Measurements from ENCODE around the gene DCLK2. TPM values are rescaled to one million over a fixed set of nuclear protein-coding genes. Genes with fewer than 3 reads are reported as not detected.

Gene DCLK2
- total RNA-seq, 1 experiment from 2014 or later, result 13.5 TPM

DNA sequence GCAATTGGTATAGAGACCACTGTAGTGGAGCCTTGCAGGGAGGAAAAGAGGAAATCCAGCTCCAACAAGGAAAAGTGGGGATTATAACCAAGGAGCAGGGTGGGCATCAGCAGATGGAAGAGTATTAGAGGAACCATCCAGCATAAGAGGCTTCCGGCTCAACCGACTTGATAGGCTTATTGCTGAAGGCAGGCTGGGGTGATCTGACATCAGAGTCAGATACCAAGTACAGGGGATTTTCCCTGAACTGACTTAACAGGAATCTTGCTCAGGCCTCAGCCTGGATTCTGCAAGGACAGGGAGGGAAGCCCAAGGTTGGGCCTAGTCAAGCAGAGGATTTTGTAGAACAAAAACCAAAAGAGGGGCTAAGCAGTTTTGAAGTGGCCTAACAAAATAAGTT lies 129.6 kb downstream of the DCLK2 start:
- no peak for DNase-seq (ENCODE audit: low read depth)

DNA sequence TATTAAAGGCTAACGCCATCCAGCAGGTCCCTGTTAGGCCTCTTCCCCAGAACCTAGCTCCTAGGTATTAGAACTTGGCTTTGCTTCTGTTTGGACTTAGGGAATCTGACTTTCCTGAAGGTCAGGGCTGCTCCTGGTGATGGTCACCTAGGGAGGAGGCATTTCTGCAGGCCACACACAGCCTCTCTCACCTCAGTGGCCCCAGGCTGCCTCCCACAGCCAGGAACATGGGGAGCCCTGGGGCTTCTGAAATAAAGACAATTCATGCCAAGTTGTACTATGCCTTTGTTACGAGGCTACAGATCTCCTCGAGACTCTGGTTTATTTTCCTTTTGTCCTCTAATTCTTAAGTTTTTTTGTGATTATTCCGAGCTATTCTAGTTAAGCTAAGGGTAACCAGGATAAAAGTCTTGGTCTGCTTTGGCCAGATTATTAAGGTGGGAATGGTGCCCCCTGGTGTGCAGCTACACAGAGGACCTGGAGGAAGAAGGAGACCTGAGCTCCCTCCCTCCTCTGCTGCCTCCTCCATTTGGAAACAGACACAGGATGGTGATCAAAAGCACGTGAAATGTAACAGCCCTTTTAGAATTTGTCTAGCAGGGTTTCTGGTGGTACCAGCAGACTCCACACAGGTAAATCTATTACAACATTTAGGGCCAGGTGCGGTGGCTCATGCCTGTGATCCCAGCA lies 131.0 kb downstream of the DCLK2 start:
- DNase-seq (ENCODE audit: low read depth), result peak; percentile 48

DNA sequence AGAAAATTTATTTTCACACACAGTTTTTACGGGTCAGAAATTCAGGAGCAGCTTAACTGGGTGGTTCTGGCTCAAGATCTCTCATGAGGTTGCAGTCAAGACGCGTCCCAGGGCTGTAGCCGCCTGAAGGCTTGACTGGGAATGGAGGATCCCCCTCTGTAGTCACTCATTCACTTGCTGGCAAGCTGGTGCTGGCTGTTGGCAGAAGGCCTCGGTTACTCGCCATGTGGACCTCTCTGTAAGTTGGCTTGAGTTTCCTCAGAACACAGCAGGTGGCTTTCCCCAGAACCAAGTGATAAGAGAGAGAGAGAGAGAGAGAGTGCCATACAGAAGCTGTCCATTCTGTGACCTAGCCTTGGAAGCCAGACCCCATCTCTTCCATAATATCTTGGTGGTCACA lies 132.8 kb downstream of the DCLK2 start:
- DNase-seq (ENCODE audit: low read depth), result no peak

DNA sequence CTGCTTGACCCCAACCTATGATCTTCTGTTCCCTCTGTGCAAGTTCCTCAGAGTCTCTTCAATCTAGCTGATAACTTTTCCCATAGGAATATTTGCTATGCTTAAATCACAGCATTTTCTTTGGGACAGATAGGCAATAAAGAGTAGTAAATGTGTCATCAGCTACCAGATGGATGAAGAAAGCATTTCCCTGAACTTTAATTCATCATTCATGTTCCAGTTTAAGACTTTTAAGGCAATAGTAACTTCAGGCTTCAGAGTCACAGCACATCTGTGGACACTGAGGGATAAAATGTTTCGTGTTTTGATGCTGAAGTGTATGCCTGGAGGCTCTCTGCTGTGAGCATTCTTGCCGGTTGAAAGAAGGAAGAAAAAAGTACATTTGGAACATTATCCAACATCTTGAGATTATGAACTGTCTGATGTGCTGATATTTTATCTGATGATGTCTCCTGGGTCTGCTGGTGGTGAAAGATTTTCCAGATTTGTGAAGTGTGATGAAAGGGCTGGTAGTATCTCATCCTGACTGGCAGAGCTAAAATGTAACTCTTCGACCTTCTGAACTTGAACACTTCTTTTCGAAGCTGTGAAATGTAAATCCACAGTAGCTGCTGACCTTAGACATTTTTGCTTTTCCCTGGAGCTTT lies 133.7 kb downstream of the DCLK2 start:
- no peak for DNase-seq (ENCODE audit: low read depth)

DNA sequence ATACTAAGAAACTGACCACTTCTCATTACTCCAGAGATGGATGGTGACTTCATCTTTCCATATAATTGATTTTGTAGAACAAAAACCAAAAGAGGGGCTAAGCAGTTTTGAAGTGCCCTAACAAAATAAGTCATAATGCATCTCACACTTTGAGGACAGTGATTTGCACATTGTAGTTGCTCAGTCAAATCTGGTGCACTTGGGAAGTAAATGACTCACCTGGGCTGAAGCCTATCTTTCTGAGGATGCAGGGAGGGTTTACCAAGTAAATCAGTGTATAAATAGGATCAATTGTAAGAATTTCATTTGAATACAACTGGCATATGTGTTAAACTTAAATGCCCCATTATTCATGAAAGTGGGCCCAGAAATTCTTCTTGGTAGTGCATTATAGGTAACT lies 134.2 kb downstream of the DCLK2 start:
- no peak for DNase-seq (ENCODE audit: low read depth)

DNA sequence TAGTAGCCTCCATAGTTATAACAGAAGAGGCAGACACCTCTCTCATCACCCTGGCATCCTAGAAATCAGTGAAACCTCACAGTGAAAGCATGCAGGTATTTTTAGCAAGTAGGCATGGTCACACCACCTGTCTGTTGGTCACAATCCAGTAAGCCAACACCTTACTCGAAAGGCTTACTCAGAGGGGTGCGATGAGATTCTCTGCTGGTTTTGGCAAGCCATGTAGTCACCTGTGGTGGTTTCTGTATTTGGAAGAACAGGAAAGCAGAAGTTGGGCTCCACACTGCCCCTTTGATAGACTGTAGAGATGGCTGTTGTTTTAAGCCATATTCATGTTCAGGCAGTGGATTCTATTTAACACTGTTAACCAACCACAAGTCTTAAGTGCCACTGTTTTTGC lies 134.7 kb downstream of the DCLK2 start:
- DNase-seq (ENCODE audit: low read depth), result no peak

DNA sequence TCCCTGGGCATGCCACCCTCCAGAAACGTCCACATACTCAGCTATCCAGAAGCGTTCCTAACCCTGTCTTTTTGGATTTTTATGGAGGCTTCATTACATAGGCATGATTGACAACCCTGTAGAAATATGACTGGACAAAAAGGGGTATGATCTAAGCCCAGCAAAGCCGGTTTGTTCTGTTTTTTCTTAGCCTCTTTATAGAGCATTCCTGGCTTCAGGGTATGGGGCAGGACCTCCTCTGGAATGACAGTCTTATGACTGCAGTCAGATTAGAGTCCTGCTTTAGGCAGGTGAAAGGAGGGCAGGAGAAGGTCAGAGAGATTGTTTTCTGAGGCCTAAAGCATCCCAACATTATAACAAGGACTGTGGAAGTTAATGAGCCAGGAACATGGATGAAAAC lies 137.4 kb downstream of the DCLK2 start:
- DNase-seq (ENCODE audit: low read depth), result no peak

DNA sequence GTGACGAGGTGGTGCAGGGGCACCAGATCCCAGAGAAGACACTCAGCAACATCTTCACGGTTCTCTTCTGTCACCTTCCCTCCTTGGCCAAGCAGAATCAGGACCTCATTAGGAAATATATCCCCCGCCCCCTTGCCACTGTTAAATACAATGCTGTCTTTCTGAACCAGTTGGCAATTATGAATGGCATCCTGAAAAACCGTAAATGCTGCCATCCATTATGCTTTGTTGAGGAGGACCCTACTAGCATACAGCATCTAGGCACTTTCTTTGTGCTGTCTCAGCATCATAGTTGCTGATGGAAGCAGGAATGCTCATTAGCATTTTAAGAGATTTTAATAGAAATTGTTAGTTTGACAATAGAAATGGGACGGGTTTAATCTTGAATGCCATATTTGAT lies 138.5 kb downstream of the DCLK2 start:
- DNase-seq (ENCODE audit: low read depth), result no peak

DNA sequence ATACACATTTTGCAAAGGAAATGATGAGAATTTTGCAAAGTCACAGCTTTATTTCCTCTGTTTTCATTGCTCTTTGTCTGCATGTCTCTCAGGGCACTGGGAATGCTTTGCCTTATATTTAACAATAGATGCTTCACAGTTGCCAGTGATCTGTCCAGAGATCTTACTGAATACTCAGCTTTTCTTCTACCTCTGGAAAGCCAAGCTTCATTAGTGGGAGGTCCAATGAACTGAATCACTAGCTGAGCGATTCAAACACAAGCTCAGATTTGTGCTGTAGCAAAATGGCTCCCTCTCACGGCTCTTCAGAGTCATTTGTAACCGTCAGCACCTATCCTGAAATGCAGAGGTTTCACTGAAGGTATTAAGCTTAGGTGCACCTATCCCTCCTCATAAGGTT lies 138.9 kb downstream of the DCLK2 start:
- DNase-seq (ENCODE audit: low read depth), result peak; percentile 59

DNA sequence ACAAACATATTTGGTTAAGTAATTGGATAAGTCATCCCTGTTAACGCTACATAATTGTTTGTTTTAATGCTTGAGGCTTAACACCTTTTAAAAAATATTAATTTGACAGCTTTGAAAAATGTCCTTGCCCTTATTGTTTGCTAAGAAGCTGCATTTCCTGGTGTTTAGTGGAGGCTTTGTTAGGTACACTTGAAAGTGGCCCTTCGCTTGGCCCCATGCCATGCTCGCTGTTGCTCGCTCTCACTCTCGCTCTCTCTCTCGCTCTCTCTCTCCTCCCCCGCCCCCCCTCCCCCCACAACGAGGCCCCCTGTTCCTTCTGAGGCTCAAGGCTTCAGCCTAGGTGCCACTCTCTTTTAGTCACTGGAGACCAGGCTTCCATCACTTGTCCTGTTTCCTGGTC lies 139.6 kb downstream of the DCLK2 start:
- DNase-seq (ENCODE audit: low read depth), result no peak

DNA sequence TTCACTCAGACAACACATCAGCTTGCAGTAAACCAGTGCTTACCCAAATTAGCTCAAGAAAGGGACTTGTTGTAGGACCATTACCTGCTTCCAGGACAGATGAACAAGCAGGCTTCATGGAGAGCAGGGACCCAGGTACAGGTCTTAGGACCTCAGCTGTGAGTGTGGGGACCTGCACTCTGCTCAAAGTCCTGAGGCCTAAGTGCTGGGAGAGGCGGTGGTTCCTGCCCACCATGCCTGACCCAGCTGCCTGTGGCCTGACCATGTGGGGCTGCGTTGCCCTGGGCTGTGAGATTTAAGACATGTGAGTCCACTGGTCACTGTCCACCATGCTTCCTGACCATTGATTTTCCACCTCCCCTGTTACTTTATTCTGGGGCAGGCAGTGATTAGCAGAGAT lies 140.2 kb downstream of the DCLK2 start:
- no peak for DNase-seq (ENCODE audit: low read depth)

DNA sequence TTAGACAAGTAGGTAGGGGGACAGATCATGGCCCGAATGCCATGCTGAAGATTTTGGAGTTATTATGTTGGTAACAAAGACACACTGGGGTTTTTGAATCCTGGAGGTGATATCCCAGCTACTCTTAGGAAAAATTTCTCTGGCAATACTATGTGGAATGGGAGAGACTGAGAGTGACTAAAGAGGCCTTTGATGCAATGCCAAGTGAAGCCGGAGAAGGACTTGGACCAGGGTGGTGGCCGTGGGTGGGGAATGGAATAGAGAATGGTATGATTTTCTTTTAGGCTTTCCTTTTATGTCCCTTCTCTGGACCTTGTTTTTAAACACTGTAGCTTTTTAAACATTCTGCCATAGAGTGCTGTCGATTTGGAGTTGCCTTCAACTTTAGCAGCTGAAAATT lies 141.6 kb downstream of the DCLK2 start:
- DNase-seq (ENCODE audit: low read depth), result no peak

DNA sequence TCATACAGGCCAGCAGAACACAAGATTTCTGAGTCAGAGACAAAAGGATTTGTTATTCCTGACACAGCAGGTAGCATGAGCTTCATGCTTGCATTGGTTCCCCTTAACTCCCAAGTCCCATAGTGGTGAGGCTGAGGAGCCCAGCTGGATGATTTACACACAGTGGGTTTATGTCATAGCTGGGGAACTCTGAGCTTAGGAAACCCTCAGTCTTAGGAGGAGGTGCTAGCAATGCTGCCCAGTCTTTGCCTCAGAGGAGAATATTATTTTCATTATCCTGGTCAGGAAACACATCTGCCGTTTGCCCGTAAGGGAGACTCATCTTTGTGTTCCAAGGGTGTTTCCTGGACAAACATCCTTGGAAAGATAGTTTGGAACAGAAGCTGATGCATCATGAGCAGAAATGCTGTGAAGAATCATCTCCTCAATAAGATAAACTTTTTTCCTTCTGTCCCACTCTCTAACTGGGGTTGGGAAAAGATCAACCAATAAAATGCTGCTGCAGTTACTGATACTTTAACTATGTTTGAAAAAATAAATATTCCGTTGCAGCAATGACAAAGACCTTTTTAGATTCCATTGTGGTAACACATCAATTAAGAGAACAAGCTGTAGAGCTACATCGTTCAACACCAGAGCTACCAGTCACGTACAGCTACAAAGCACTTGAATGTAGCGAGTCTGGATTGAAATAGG lies 146.8 kb downstream of the DCLK2 start:
- peak; percentile 89 for DNase-seq (ENCODE audit: low read depth)

DNA sequence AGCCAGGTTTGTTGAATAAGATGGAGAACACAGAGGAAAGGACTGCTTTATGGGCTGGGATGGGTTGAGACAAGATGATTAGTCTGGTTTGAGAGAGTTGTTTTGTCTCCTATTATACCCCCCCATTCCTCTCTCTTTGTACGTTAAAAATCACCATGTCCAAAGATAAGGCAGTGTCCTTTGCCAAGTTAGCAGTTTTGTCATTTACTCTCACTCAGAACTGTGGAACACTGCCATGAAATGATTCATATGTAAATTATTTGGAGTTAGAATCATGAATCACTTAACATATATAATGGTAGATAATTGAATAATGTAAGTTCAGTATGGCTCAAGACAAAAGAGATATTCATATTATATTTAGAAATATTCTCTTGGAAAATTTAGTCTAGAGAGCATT lies 151.3 kb downstream of the DCLK2 start:
- peak; percentile 64 for DNase-seq (ENCODE audit: low read depth)

DNA sequence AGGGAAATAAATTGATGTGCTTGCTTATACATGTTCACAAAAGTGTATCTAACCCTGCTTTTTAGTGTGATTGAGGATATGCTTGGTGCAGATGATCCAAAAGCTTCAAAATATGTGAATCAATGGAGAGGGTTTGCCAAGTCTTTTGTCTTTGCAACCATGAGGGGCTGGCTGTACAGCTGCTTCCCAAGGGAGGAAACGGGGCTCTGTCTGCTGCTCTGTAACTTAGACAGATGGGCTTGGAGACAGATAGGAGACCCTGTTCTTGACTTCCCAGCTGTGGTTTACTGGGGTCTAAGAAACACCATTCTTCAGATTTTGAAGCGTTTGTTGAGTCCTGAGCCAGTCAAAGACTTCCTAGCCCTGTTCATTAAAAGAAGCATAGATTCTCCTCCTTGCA lies 152.3 kb downstream of the DCLK2 start:
- no peak for DNase-seq (ENCODE audit: low read depth)

DNA sequence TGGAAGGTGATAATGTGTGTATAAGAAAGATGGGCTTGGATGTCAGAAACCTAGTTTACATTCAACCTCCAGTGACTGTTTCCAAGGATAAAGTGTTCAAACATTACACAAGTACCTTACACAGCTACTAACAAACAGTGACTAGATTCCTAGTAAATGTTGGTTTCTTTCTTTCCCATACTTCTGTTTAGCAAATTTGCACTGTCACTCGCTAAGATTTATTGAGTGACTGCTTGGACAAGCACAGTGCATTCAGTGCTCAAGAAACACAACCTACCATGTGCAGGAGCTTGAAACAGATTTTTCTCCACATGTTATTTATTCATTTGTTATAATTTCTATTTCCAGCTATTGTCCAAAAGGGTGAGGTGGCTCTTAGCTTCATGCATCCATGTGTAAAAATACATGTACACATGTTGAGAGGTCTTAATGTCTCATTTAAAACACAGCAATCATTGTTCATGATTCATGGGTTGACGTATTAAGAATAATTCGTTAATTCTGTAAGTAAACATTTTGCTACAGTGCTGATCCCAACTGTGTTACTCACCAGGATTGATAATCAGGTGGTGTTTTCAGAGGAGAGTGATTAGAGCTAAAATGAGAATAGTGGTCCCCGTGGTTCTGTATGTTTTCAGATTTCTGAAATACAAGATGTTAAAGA lies 153.0 kb downstream of the DCLK2 start:
- DNase-seq (ENCODE audit: low read depth), result no peak

DNA sequence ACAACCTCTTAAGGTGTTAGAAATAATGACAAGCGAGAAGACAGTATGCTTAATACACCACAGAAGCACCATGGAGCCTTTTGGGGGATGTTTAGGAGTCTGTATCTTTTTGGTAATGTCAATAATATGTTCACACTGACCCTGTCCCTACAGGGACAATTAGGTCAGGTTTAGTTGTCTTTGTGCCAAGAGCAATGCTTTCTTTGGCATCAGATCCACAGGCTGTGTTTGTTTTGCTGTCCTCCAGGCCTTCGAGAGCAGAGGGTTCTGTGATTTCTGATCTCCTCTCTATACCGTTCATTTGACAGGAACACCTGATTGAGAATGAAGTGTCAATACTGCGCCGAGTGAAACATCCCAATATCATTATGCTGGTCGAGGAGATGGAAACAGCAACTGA lies 153.8 kb downstream of the DCLK2 start:
- no peak for DNase-seq (ENCODE audit: low read depth)

DNA sequence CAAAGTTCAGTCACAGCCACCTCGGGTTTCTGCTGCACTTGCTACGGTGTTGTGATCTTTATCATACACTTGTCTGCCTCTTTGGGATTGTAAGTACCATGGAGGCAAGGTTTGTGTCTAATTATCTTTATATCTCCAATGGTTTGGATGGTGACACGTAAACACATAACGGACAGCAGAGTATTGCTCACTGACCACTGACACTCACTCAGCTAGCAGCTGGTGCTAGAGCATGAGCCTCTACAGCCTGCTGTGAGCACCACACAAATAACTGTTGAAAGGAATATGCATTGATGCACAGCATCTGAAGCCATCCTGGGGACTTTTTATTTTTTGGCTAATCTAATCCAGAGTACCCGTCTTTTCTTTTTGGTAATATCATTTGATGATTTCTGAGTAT lies 156.0 kb downstream of the DCLK2 start:
- no peak for DNase-seq (ENCODE audit: low read depth)

DNA sequence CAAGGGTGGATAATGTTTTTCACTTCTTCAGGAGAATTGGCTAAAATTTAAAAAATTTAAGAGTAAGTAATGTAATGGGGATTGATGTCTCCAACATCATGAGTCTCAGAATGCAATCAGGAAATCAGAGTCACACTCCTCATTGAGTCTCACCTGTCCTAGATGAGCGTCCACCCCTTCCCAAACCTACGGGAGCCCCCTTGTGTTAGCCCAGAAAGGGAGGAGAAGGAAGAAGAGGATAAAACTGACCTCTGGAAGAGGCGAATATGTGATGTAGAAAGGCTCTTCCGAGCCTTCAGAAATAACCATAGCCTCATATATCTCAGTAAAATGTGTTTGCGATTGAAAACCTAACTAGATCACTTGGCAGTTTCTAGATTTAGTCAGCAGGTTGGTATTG lies 157.1 kb downstream of the DCLK2 start:
- DNase-seq (ENCODE audit: low read depth), result no peak

DNA sequence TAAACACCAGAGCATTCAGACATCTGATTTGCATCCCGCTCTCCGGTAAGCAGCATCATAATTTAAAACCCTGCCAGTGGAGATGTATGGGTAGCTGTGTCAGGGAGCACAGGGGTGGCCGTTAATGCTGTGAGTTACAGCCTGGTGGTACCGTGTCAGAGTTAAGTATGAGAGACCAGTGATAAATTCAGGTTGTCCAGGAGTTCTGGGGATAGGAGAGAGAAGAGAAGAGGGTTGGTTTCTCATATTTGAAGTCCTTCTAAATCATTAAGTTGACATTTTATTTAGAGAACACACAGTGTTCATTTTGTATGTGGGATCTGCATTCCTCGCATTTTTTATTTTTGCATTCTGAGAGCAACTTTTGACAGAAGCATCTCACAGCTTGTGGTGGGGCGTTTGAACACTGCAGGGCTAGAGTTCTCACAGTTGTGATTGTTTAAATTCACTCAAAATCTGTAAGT lies 157.6 kb downstream of the DCLK2 start:
- DNase-seq (ENCODE audit: low read depth), result no peak

DNA sequence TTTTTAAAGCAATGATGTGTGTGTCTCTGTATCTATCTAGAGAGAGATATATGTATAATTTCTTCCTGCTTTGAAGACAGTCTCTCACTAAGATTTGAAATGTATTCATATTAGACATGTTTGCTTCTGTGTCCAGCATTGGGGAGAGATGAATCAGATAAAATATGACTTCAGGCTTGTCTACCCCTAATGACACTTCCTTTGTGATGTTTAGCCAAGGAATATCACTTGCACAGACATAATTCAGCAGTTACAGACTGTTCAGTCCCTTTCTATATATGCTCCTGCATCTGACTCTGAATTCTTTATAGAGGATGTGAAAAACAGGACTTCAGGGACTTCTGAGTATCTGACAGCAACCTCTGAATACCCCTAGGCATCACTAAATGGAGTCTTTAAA lies 158.4 kb downstream of the DCLK2 start:
- peak; percentile 48 for DNase-seq (ENCODE audit: low read depth)

DNA sequence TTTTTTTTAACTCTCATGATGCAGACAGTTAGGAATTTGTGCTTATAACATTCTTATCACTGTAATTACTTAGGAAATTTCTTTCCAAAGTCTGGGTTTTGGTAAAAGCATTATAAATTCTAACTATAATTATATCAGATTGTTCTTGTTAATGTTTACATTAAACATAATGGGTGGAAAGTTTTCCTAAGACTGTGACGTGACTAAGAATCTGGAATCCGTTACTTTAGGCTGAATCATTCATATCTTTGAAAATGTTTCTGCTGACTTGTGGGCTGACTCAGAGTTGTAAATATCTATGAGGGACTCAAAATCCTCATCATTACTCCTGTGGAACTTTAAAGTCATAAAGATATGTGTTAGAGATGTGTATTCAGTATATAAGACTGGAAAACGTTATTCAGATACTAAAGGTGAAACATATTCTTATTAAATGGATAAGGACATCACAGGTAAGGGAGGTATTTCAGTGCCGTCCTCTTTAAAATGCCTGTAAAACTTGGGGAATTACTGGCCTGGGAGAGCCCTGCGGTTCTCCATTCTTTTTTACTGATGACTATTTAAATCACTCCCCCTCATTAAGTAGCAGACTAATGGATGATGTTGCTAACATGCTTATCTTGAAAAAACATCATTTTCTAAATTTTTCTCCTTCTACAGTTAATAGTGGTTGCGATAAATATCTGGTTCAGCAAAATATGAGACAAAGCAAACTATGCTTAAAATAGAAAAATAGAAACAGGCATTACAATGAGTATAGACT lies 159.0 kb downstream of the DCLK2 start:
- peak; percentile 68 for DNase-seq (ENCODE audit: low read depth)

Measured in Daoy (cell line).